ENCODE data around the gene FCHO1. TPM values are rescaled to one million over a fixed set of nuclear protein-coding genes. Genes with fewer than 3 reads are reported as not detected.

Gene FCHO1
- total RNA-seq, 1 donor from 2014 or later: 15.5 TPM

DNA sequence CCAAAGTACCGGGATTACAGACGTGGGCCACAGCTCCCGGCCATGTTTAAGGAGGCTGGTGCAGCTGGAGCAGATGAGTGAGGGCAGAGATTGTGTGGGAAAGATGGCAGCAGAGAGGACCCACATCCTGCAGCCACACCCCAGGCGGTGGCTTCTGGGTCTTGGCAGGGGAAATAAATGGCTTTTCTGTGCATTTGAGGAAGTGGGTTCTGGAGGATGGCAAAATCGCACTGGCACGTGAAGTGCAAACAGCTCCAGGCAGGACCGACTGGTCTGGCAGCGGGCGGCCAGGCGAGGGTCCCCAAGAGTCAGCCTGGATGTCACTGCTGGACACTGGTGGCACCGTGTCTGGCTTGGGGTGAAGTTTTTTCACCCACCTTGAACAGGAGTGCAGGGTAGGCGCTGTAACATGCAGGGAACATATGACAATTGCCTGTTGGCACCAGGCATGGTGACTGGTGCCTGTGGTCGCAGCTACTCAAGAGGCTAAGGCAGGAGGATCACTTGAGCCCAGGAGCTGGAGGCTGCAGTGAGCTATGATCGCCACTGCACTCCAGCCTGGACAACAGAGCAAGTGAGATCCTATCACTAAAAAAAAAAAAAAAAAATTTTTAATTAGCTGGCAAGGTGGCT lies 52.1 kb downstream of the FCHO1 start:
- Mint-ChIP-seq H3K36me3 (no peaks in the 10 kb centered on the region), H3K9me3 (no peaks in the 10 kb centered on the region), H3K27me3 (ENCODE audit: insufficient read depth, low read depth) (peaks cover 16% of the 10 kb centered on the region), H3K4me1 (no peaks in the 10 kb centered on the region), H3K4me3 (no peak overlapping the region), H3K27ac (no peak overlapping the region)
- H3K4me1 ChIP-seq: no peaks in the 10 kb centered on the region
- DNase-seq (ENCODE audit: low spot score): peak; percentile 1
- no peaks in the 10 kb centered on the region for H4K20me1 ChIP-seq (ENCODE audit: low read depth)
- H3K4me3 ChIP-seq: no peak overlapping the region
- TF ChIP-seq EZH2phosphoT487 (IDR thresholded peaks at IDR 0.05): no peak
- TF ChIP-seq, protein P1, sequence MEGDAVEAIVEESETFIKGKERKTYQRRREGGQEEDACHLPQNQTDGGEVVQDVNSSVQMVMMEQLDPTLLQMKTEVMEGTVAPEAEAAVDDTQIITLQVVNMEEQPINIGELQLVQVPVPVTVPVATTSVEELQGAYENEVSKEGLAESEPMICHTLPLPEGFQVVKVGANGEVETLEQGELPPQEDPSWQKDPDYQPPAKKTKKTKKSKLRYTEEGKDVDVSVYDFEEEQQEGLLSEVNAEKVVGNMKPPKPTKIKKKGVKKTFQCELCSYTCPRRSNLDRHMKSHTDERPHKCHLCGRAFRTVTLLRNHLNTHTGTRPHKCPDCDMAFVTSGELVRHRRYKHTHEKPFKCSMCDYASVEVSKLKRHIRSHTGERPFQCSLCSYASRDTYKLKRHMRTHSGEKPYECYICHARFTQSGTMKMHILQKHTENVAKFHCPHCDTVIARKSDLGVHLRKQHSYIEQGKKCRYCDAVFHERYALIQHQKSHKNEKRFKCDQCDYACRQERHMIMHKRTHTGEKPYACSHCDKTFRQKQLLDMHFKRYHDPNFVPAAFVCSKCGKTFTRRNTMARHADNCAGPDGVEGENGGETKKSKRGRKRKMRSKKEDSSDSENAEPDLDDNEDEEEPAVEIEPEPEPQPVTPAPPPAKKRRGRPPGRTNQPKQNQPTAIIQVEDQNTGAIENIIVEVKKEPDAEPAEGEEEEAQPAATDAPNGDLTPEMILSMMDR (IDR thresholded peaks at IDR 0.05): no peak
- H3K36me3 ChIP-seq: no peaks in the 10 kb centered on the region
- no peak overlapping the region for H3K27ac ChIP-seq
- H3F3A ChIP-seq (ENCODE audit: low read depth): no peaks in the 10 kb centered on the region
- no peak overlapping the region for H3K4me2 ChIP-seq
- H3K27me3 ChIP-seq: no peaks in the 10 kb centered on the region
- H3K79me2 ChIP-seq (ENCODE audit: low read depth): no peaks in the 10 kb centered on the region
- H3K9me3 ChIP-seq (ENCODE audit: low read depth): no peaks in the 10 kb centered on the region
- no peak overlapping the region for H3K9ac ChIP-seq
- no peak overlapping the region for H2AFZ ChIP-seq (replicated peaks)

DNA sequence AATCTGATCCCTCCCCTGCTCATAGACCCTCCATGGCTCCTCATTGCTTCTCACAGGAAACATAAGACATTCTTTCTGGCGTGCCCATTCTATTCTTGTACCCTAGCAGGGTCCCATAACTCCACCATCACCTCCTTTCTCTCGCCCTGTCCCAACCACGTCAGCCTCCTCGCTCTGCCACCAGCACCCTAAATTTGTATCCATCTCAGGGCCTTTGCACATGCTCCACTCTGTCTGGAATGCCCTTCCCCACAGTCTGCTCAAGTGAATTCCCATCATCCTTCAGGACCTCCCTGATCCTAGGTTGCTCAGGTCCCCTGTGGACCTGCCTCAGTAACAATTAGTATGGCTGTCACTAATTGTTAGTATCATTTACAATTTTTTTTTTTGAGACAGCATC lies 54.1 kb downstream of the FCHO1 start:
- Histone ChIP-seq H3F3A (ENCODE audit: low read depth) (no peaks in the 10 kb centered on the region), H3K27me3 (no peaks in the 10 kb centered on the region), H3K4me3 (no peak overlapping the region), H2AFZ (replicated peaks) (no peak overlapping the region), H3K9ac (no peak overlapping the region), H3K79me2 (ENCODE audit: low read depth) (no peaks in the 10 kb centered on the region), H4K20me1 (ENCODE audit: low read depth) (no peaks in the 10 kb centered on the region), H3K9me3 (ENCODE audit: low read depth) (no peaks in the 10 kb centered on the region), H3K36me3 (no peaks in the 10 kb centered on the region), H3K4me1 (no peaks in the 10 kb centered on the region), H3K27ac (no peak overlapping the region), H3K4me2 (no peak overlapping the region)
- H3K4me3 Mint-ChIP-seq: no peak overlapping the region
- no peaks in the 10 kb centered on the region for H3K9me3 Mint-ChIP-seq
- TF ChIP-seq, protein P1 (IDR thresholded peaks at IDR 0.05): no peak
- no peak for TF ChIP-seq EZH2 (IDR thresholded peaks at IDR 0.05)
- no peak for TF ChIP-seq EZH2phosphoT487 (IDR thresholded peaks at IDR 0.05)
- no peak for DNase-seq (ENCODE audit: low spot score)
- no peaks in the 10 kb centered on the region for H3K4me1 Mint-ChIP-seq
- no peaks in the 10 kb centered on the region for H3K36me3 Mint-ChIP-seq
- peaks cover 19% of the 10 kb centered on the region for H3K27me3 Mint-ChIP-seq (ENCODE audit: insufficient read depth, low read depth)
- no peak overlapping the region for H3K27ac Mint-ChIP-seq

DNA sequence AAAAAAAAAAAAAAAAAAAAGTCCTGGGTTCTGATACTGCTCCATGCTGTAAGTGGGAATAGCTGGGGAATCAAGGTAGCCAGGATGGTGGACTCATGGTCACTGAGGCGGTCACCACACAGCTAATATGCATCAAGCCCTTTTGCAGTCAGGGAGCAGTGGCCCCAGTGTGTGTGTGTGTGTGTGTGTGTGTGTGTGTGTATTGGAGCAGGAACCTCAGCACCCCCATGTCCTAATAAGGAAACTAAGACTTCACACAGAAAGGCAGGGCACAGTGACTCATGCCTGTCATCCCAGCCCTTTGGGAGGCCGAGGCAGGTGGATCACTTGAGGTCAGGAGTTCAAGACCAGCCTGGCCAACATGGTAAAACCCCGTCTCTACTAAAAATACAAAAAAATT lies 55.7 kb downstream of the FCHO1 start:
- H3K36me3 Mint-ChIP-seq: no peaks in the 10 kb centered on the region
- H3K27me3 ChIP-seq: no peaks in the 10 kb centered on the region
- peaks cover 19% of the 10 kb centered on the region for H3K27me3 Mint-ChIP-seq (ENCODE audit: insufficient read depth, low read depth)
- H3K4me3 ChIP-seq: no peak overlapping the region
- no peak overlapping the region for H3K4me3 Mint-ChIP-seq
- H3K4me1 ChIP-seq: no peaks in the 10 kb centered on the region
- no peak overlapping the region for H3K9ac ChIP-seq
- DNase-seq (ENCODE audit: low spot score): no peak
- no peaks in the 10 kb centered on the region for H3K9me3 ChIP-seq (ENCODE audit: low read depth)
- no peak overlapping the region for H3K27ac Mint-ChIP-seq
- H3K79me2 ChIP-seq (ENCODE audit: low read depth): no peaks in the 10 kb centered on the region
- H3K36me3 ChIP-seq: no peaks in the 10 kb centered on the region
- H2AFZ ChIP-seq (replicated peaks): no peak overlapping the region
- H3K4me2 ChIP-seq: no peak overlapping the region
- no peaks in the 10 kb centered on the region for H4K20me1 ChIP-seq (ENCODE audit: low read depth)
- TF ChIP-seq EZH2 (IDR thresholded peaks at IDR 0.05) (no peak), EZH2phosphoT487 (IDR thresholded peaks at IDR 0.05) (no peak)
- TF ChIP-seq, protein P1 (IDR thresholded peaks at IDR 0.05): no peak
- no peaks in the 10 kb centered on the region for H3K4me1 Mint-ChIP-seq
- no peaks in the 10 kb centered on the region for H3F3A ChIP-seq (ENCODE audit: low read depth)
- no peak overlapping the region for H3K27ac ChIP-seq
- no peaks in the 10 kb centered on the region for H3K9me3 Mint-ChIP-seq

All from neural progenitor cell (in vitro differentiated cells).